ENCODE results near the gene PDE10A.
"Not testable (repeated sequence)": the region's sequence is repeated elsewhere in the genome, so short reads cannot be mapped to it uniquely, and the experiment has no call there.

PDE10A gene

DNA sequence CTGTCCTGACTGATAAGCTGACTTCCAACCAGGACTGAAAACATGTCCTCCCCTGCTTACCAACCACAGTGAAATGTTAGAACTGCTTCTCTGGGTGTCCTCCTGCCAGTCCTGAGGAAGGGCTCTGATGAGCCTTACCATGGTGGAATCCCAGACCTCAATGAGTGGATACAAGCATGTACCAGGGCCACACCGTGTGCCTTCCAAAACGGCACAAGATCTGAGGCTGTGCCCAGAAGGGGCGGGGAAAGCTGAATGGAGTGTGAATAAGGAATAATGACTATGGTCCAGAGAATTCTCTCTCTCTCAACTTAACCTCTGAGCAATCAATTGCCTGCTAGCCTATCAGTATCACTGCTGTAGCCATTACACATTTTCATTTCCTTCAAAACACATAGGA lies 51.7 kb downstream of the PDE10A start:
- Histone ChIP-seq H3K9ac (ENCODE audit: insufficient read length, low read depth) (no peak overlapping the region), H3K4me3 (ENCODE audit: insufficient read length, low read depth) (no peak overlapping the region), H3K36me3 (ENCODE audit: insufficient read depth, insufficient read length, low read length) (no peaks in the 10 kb centered on the region), H3K4me1 (ENCODE audit: insufficient read depth, insufficient read length) (no peaks in the 10 kb centered on the region), H3K27me3 (ENCODE audit: insufficient read depth, insufficient read length) (no peaks in the 10 kb centered on the region), H3K9me3 (ENCODE audit: insufficient read depth, low read length) (no peaks in the 10 kb centered on the region)
- TF ChIP-seq YY1 (IDR thresholded peaks at IDR 0.05; ENCODE audit: insufficient read depth, insufficient read length) (no peak), SUZ12 (IDR thresholded peaks at IDR 0.05; ENCODE audit: extremely low read depth, insufficient read depth, insufficient read length) (no peak), ZNF274 (IDR thresholded peaks at IDR 0.05; ENCODE audit: low read depth, low read length) (no peak)
- no peak for DNase-seq (ENCODE audit: low read depth, low spot score)

DNA sequence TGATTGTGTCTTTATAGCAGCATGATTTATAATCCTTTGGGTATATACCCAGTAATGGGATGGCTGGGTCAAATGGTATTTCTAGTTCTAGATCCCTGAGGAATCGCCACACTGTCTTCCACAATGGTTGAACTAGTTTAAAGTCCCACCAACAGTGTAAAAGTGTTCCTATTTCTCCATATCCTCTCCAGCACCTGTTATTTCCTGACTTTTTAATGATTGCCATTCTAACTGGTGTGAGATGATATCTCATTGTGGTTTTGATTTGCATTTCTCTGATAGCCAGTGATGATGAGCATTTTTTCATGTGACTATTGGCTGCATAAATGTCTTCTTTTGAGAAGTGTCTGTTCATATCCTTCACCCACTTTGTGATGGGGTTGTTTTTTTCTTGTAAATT lies 54.5 kb downstream of the PDE10A start:
- H3K27me3 ChIP-seq (ENCODE audit: insufficient read depth, insufficient read length); H3K9me3 ChIP-seq (ENCODE audit: insufficient read depth, low read length); DNase-seq (ENCODE audit: low read depth, low spot score); H3K9ac ChIP-seq (ENCODE audit: insufficient read length, low read depth); H3K4me1 ChIP-seq (ENCODE audit: insufficient read depth, insufficient read length); H3K4me3 ChIP-seq (ENCODE audit: insufficient read length, low read depth); H3K36me3 ChIP-seq (ENCODE audit: insufficient read depth, insufficient read length, low read length): not testable (repeated sequence)

GRCh38 chr6:165606740-165607008 lies 56.4 kb downstream of the PDE10A start:
- no peak overlapping the region for H3K9ac ChIP-seq (ENCODE audit: insufficient read length, low read depth)
- no peak for DNase-seq (ENCODE audit: low read depth, low spot score)
- H3K4me1 ChIP-seq (ENCODE audit: insufficient read depth, insufficient read length) = no peaks in the 10 kb centered on the region
- H3K4me3 ChIP-seq (ENCODE audit: insufficient read length, low read depth) = no peak overlapping the region
- no peak for TF ChIP-seq ZNF274 (IDR thresholded peaks at IDR 0.05; ENCODE audit: low read depth, low read length)
- TF ChIP-seq SUZ12 (IDR thresholded peaks at IDR 0.05; ENCODE audit: extremely low read depth, insufficient read depth, insufficient read length) = no peak
- no peak for TF ChIP-seq YY1 (IDR thresholded peaks at IDR 0.05; ENCODE audit: insufficient read depth, insufficient read length)
- no peaks in the 10 kb centered on the region for H3K27me3 ChIP-seq (ENCODE audit: insufficient read depth, insufficient read length)
- H3K36me3 ChIP-seq (ENCODE audit: insufficient read depth, insufficient read length, low read length) = no peaks in the 10 kb centered on the region
- no peaks in the 10 kb centered on the region for H3K9me3 ChIP-seq (ENCODE audit: insufficient read depth, low read length)

DNA sequence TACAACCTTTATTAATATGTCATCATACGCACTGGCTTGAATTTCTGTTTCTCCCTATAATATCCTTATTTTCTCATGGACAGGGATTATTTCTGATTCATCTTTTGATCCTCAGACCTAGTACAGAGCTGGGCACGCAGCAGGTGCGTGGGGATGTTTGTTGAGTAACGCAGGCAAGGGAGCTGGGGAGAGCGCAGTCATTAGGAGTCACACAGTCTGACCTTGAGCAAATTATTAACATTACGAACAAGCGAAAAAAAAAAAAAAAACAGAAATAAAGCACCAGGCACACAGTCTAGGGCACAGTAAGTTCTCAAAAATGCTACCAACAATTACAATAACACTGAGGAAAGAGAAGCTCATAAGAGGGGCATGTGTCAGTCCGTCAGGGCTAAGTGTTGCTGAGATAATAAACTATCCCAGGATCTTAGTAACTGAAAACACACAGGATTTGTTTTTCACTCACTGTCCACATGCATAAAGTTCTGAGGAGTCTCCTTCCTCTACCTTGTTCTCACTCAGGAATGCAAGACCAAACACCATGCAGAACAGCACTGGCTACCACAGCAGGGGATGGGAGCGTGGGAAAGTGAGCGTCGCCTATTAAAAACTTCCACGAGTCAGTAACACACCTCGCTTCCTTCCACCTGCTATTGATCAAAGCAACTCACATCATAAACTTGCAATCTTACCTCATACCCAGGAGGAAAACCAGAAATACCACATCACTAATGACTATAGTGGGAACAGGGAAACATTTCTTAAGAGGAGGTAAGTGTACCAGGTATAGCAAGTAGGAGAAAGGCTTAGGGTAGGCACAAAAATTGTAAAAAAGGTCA lies 56.9 kb downstream of the PDE10A start:
- Histone ChIP-seq H3K36me3 (ENCODE audit: insufficient read depth, insufficient read length, low read length) (no peaks in the 10 kb centered on the region), H3K9me3 (ENCODE audit: insufficient read depth, low read length) (no peaks in the 10 kb centered on the region), H3K9ac (ENCODE audit: insufficient read length, low read depth) (no peak overlapping the region), H3K4me3 (ENCODE audit: insufficient read length, low read depth) (no peak overlapping the region), H3K27me3 (ENCODE audit: insufficient read depth, insufficient read length) (no peaks in the 10 kb centered on the region), H3K4me1 (ENCODE audit: insufficient read depth, insufficient read length) (no peaks in the 10 kb centered on the region)
- no peak for DNase-seq (ENCODE audit: low read depth, low spot score)
- TF ChIP-seq YY1 (IDR thresholded peaks at IDR 0.05; ENCODE audit: insufficient read depth, insufficient read length) = no peak

DNA sequence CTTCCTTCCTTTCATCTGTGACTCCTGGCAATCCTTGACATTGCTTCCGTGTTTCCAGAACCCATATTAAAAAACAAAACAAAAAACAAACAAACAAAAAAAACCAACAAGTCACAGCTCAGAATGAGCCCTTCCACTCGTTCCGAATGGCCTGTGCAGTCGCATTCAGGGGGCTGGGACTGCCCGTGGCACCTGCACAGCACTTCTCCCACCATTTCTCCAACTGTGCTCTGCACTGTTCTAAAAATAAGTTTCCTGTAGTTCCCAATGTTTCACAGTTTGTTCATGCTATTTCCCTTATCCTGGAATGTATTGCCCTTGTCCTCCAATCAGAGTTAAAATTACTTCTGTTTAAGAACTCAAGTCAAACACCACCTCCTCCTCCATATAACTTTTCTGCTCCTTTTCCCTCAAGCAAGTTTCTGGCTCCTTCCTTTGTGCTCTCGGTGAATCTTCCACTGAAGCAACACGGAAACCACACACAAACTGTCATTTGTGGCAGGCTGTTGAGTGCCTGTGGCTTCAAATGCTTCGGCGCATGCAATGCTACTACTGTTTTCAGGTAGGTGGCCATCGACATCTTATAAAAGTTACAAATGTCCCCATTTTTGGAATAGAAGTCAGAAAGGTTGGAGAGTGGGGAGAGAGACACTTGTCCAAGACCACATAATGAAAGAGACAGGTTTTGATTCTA lies 57.7 kb downstream of the PDE10A start:
- Histone ChIP-seq H3K9ac (ENCODE audit: insufficient read length, low read depth) (no peak overlapping the region), H3K9me3 (ENCODE audit: insufficient read depth, low read length) (no peaks in the 10 kb centered on the region), H3K4me1 (ENCODE audit: insufficient read depth, insufficient read length) (no peaks in the 10 kb centered on the region), H3K27me3 (ENCODE audit: insufficient read depth, insufficient read length) (no peaks in the 10 kb centered on the region), H3K36me3 (ENCODE audit: insufficient read depth, insufficient read length, low read length) (no peaks in the 10 kb centered on the region), H3K4me3 (ENCODE audit: insufficient read length, low read depth) (no peak overlapping the region)
- DNase-seq (ENCODE audit: low read depth, low spot score) = no peak
- TF ChIP-seq SUZ12 (IDR thresholded peaks at IDR 0.05; ENCODE audit: extremely low read depth, insufficient read depth, insufficient read length) = no peak

DNA sequence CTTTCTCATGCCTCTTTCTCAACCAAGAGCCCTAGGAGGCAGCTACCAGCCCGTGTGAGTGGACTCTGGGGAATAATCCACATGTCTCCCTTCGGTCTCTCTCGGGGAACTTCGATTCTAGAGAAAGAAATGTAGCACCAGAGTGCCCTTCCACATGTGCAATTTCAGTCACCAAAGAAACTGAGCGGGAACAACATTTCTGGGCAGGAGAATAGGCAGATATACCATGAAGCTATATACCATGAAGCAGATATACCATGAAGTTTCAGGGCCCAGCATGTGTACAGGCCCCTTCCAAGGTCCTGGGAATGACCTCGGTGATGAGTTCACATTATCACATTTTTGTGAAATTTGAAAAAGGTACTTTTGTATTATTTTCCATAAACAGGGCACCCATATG lies 60.8 kb downstream of the PDE10A start:
- peaks cover 4% of the 10 kb centered on the region for H3K4me1 ChIP-seq (ENCODE audit: insufficient read depth, insufficient read length)
- no peaks in the 10 kb centered on the region for H3K9me3 ChIP-seq (ENCODE audit: insufficient read depth, low read length)
- no peak for TF ChIP-seq YY1 (IDR thresholded peaks at IDR 0.05; ENCODE audit: insufficient read depth, insufficient read length)
- no peak for TF ChIP-seq ZNF274 (IDR thresholded peaks at IDR 0.05; ENCODE audit: low read depth, low read length)
- TF ChIP-seq SUZ12 (IDR thresholded peaks at IDR 0.05; ENCODE audit: extremely low read depth, insufficient read depth, insufficient read length) = no peak
- no peak for DNase-seq (ENCODE audit: low read depth, low spot score)
- H3K36me3 ChIP-seq (ENCODE audit: insufficient read depth, insufficient read length, low read length) = no peaks in the 10 kb centered on the region
- no peaks in the 10 kb centered on the region for H3K27me3 ChIP-seq (ENCODE audit: insufficient read depth, insufficient read length)
- H3K9ac ChIP-seq (ENCODE audit: insufficient read length, low read depth) = no peak overlapping the region
- H3K4me3 ChIP-seq (ENCODE audit: insufficient read length, low read depth) = no peak overlapping the region

GRCh38 chr6:165600606-165601005 lies 62.4 kb downstream of the PDE10A start:
- no peak for DNase-seq (ENCODE audit: low read depth, low spot score)
- no peaks in the 10 kb centered on the region for H3K9me3 ChIP-seq (ENCODE audit: insufficient read depth, low read length)
- H3K4me1 ChIP-seq (ENCODE audit: insufficient read depth, insufficient read length) = peaks cover 4% of the 10 kb centered on the region
- no peaks in the 10 kb centered on the region for H3K36me3 ChIP-seq (ENCODE audit: insufficient read depth, insufficient read length, low read length)
- H3K9ac ChIP-seq (ENCODE audit: insufficient read length, low read depth) = no peak overlapping the region
- no peak overlapping the region for H3K4me3 ChIP-seq (ENCODE audit: insufficient read length, low read depth)
- TF ChIP-seq YY1 (IDR thresholded peaks at IDR 0.05; ENCODE audit: insufficient read depth, insufficient read length) = no peak
- TF ChIP-seq SUZ12 (IDR thresholded peaks at IDR 0.05; ENCODE audit: extremely low read depth, insufficient read depth, insufficient read length) = no peak
- TF ChIP-seq ZNF274 (IDR thresholded peaks at IDR 0.05; ENCODE audit: low read depth, low read length) = no peak
- H3K27me3 ChIP-seq (ENCODE audit: insufficient read depth, insufficient read length) = no peaks in the 10 kb centered on the region

All from NT2/D1 (cell line).